ENCODE data around the gene DNAJC11. TPM values are rescaled to one million over a fixed set of nuclear protein-coding genes. Genes with fewer than 3 reads are reported as not detected.

The DNAJC11 gene
- total RNA-seq, 1 experiment from 2014 or later, result 75.6 TPM

DNA sequence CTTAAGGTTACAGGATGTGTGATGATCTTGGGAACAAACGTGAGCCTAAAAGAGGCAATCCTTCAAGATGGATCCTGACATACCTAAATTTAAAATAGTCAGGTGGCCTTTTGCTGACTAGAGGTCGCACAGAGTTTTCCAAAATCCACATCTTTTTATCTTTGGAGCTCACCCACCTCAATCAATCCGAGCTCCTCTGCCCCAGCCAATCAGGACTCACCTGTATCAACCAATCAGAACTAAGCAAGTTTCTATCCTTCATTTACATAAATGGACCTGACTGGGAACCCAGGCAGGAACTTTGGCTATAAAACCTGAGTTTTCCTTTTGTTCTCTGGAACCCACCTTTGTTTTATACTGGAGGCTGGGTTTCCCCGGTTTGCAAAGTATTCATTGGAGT lies 16.2 kb downstream of the DNAJC11 start:
- Histone ChIP-seq H3K4me2 (ENCODE audit: low read length) (no peak overlapping the region), H3K27ac (ENCODE audit: low read depth, low read length) (no peak overlapping the region), H3K9me3 (ENCODE audit: control insufficient read depth in 1 of 2, insufficient read depth in 1 of 2, low read depth in 1 of 2, low read length in 2 of 2) (no peaks in the 10 kb centered on the region), H3K9ac (ENCODE audit: low read length) (no peak overlapping the region), H3K4me1 (ENCODE audit: control insufficient read depth in 1 of 2, insufficient read depth in 2 of 2, low read length in 2 of 2) (no peaks in the 10 kb centered on the region), H3K79me2 (ENCODE audit: insufficient read depth, low read length) (peaks cover 97% of the 10 kb centered on the region), H3K4me3 (replicated peaks in 1 of 2; ENCODE audit: low read depth in 1 of 2, low read length in 2 of 2) (no peak overlapping the region), H3K36me3 (ENCODE audit: control insufficient read depth in 1 of 2, insufficient read depth in 2 of 2, low read length in 2 of 2) (peaks cover 2 to 5% of the 10 kb centered on the region in 2 experiments; a peak in 1 of 4 replicates), H2AFZ (ENCODE audit: low read depth, low read length, poor library complexity, severe bottlenecking) (no peak overlapping the region), H3K27me3 (ENCODE audit: insufficient read depth, low read length) (no peaks in the 10 kb centered on the region), H3K9me2 (ENCODE audit: insufficient read depth) (no peaks in the 10 kb centered on the region), H4K20me1 (ENCODE audit: insufficient read depth) (peaks cover 15% of the 10 kb centered on the region; the same call in 1 of the 2 replicates)
- no peak for DNase-seq (ENCODE audit: low read depth, low spot score)
- ChIA-PET CTCF (no interaction called here), POLR2A (no interaction called here), RAD21 (ENCODE audit: low non-redundant PET in 1 of 2, low total read pairs in 2 of 2, uncharacterized antibody in 2 of 2, unreplicated experiment in 2 of 2) (interaction anchor here in 1 of 2 experiments (0.7 kb wide), 1 partner anchor 22 kb away, joined by 3 read pairs; no protein-coding TSS in a partner anchor)
- intact Hi-C loops (cut with micrococcal nuclease), result no loop called here
- TF ChIP-seq ZNF274 (IDR thresholded peaks at IDR 0.05; ENCODE audit: low read depth, low read length) (no peak), SP1 (IDR thresholded peaks at IDR 0.05; ENCODE audit: low read depth) (no peak), ZBTB33 (IDR thresholded peaks at IDR 0.05; ENCODE audit: extremely low read depth, insufficient replicate concordance, low read length) (no peak), YY1 (IDR thresholded peaks at IDR 0.05; ENCODE audit: extremely low read depth, insufficient replicate concordance, low read depth, low read length) (no peak), POLR2A (IDR thresholded peaks at IDR 0.05; ENCODE audit: borderline replicate concordance, extremely low read depth, insufficient read depth, insufficient read length) (no peak), POLR2AphosphoS5 (IDR thresholded peaks at IDR 0.05; ENCODE audit: low read depth, low read length) (no peak), RAD21 (IDR thresholded peaks at IDR 0.05; ENCODE audit: low read depth) (no peak), CEBPB (IDR thresholded peaks at IDR 0.05; ENCODE audit: low read depth) (no peak), ZFX (IDR thresholded peaks at IDR 0.05) (no peak), EZH2 (IDR thresholded peaks at IDR 0.05) (no peak), JUND (IDR thresholded peaks at IDR 0.05) (no peak), ELF1 (IDR thresholded peaks at IDR 0.05; ENCODE audit: borderline replicate concordance, low read depth) (no peak), SIN3A (IDR thresholded peaks at IDR 0.05; ENCODE audit: low read depth) (no peak), SRF (IDR thresholded peaks at IDR 0.05; ENCODE audit: low read depth) (no peak), TCF7L2 (IDR thresholded peaks at IDR 0.05; ENCODE audit: borderline replicate concordance, extremely low read depth, insufficient read depth, insufficient read length) (no peak)
- TF ChIP-seq, protein P1, sequence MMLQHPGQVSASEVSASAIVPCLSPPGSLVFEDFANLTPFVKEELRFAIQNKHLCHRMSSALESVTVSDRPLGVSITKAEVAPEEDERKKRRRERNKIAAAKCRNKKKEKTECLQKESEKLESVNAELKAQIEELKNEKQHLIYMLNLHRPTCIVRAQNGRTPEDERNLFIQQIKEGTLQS (IDR thresholded peaks at IDR 0.05), result no peak
- TF ChIP-seq, protein P2, sequence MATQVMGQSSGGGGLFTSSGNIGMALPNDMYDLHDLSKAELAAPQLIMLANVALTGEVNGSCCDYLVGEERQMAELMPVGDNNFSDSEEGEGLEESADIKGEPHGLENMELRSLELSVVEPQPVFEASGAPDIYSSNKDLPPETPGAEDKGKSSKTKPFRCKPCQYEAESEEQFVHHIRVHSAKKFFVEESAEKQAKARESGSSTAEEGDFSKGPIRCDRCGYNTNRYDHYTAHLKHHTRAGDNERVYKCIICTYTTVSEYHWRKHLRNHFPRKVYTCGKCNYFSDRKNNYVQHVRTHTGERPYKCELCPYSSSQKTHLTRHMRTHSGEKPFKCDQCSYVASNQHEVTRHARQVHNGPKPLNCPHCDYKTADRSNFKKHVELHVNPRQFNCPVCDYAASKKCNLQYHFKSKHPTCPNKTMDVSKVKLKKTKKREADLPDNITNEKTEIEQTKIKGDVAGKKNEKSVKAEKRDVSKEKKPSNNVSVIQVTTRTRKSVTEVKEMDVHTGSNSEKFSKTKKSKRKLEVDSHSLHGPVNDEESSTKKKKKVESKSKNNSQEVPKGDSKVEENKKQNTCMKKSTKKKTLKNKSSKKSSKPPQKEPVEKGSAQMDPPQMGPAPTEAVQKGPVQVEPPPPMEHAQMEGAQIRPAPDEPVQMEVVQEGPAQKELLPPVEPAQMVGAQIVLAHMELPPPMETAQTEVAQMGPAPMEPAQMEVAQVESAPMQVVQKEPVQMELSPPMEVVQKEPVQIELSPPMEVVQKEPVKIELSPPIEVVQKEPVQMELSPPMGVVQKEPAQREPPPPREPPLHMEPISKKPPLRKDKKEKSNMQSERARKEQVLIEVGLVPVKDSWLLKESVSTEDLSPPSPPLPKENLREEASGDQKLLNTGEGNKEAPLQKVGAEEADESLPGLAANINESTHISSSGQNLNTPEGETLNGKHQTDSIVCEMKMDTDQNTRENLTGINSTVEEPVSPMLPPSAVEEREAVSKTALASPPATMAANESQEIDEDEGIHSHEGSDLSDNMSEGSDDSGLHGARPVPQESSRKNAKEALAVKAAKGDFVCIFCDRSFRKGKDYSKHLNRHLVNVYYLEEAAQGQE (IDR thresholded peaks at IDR 0.05; ENCODE audit: low read depth), result no peak
- no TSS peak for BruUV-seq (replicated peaks)
- peak; percentile 32; the same call in 1 of the 2 replicates for ATAC-seq

Measured in HCT116 (cell line).